HepG2 (cell line): ENCODE measurements around the gene NFIC. TPM values are rescaled to one million over a fixed set of nuclear protein-coding genes. Genes with fewer than 3 reads are reported as not detected.
A peak's percentile ranks its signal among the peaks of the same experiment; 100 is the strongest.

ENCODE experiments used
- ATAC-seq: fragments of 200-7000 bp; cut with Tn5 transposase; 3 replicates; pipeline ENCODE4 v1.9.1; 2020; ENCODE audit warnings: mild to moderate bottlenecking, moderate library complexity
- BruUV-seq: library from RNA; stranded (reverse); fragments of 400-500 nt; replicated peaks from 2 replicates; lab custom pipeline; 2021; lab: Mats Ljungman, UMichigan
- CTCF ChIA-PET: fragments of 300-600 bp; formaldehyde crosslinking; extraction: SDS; loops from one replicate; lab custom pipeline; 2021; ENCODE audit warnings: low total read pairs, inconsistent platforms, low intra/inter-chr PET ratio; lab: Yijun Ruan, JAX
- POLR2A ChIA-PET: fragments of 350-600 bp; sonication (Branson Sonifier 250); formaldehyde crosslinking; loops from one replicate; lab custom pipeline; 2020; ENCODE audit warnings: antibody characterized with exemption, inconsistent platforms; lab: Yijun Ruan, JAX
- DNase-seq: peaks from one replicate; pipeline ENCODE4 v3.0.0-alpha.2; 2015; ENCODE audit warnings: low spot score
- FAIRE-seq: peaks from 3 replicates; lab custom pipeline; 2011; peaks lifted over from hg19 to GRCh38; lab: Jason Lieb, UNC
- H2AFZ ChIP-seq: one replicate; pipeline ENCODE4 v1.6.1; 2011; ENCODE audit warnings: low read length, inconsistent platforms
- H3K27ac ChIP-seq: fragments of 300-600 bp; 3 replicates; pipeline ENCODE4 v1.8.0; 2011; ENCODE audit warnings: mixed run types, mild to moderate bottlenecking, mixed read lengths, low read length, inconsistent platforms; ENCODE audit not compliant: insufficient read depth; ENCODE audit errors: extremely low read length
- H3K27me3 ChIP-seq, 2 experiments: fragments of 200-600 bp in 1 of 2; 2 replicates in 1 of 2; 3 replicates in 1 of 2; pipeline versions ENCODE4 v1.6.0 to v1.8.0; 2011; ENCODE audit warnings: low read length in 2 of 2, mild to moderate bottlenecking in 2 of 2, moderate library complexity in 2 of 2, inconsistent platforms in 1 of 2; ENCODE audit not compliant: insufficient read depth in 2 of 2, control insufficient read depth in 1 of 2
- H3K36me3 ChIP-seq, 2 experiments: fragments of 200-600 bp in 1 of 2; replicated peaks in 1 of 2; 2 replicates in 1 of 2; 3 replicates in 1 of 2; pipeline versions ENCODE4 v1.5.1 to v1.8.0; 2011; ENCODE audit warnings: low read length in 2 of 2, inconsistent platforms in 1 of 2; ENCODE audit not compliant: insufficient read depth in 2 of 2, control insufficient read depth in 1 of 2
- H3K4me1 ChIP-seq: 2 replicates; pipeline ENCODE4 v1.5.1; 2012; ENCODE audit warnings: low read length, inconsistent platforms; ENCODE audit not compliant: insufficient read depth
- H3K4me2 ChIP-seq: 2 replicates; pipeline ENCODE4 v1.6.0; 2011; ENCODE audit warnings: low read depth, low read length, inconsistent platforms
- H3K4me3 ChIP-seq, 3 experiments: fragments of 200-600 bp in 1 of 3; sonication (generic), shearing (Covaris generic) in 1 of 3; replicated peaks in 1 of 3; 2 replicates each; pipeline ENCODE4 v1.5.1; 2011 to 2016; ENCODE audit warnings: low read length in 3 of 3, inconsistent platforms in 2 of 3, low read depth in 2 of 3, mild to moderate bottlenecking in 2 of 3, control low read depth in 1 of 3, mixed read lengths in 1 of 3; ENCODE audit not compliant: insufficient read depth in 1 of 3
- H3K79me2 ChIP-seq: one replicate; pipeline ENCODE4 v1.6.1; 2011; ENCODE audit warnings: low read length, inconsistent platforms; ENCODE audit not compliant: insufficient read depth
- H3K9ac ChIP-seq: 2 replicates; pipeline ENCODE4 v1.6.0; 2011; ENCODE audit warnings: mild to moderate bottlenecking, low read depth, low read length, inconsistent platforms; ENCODE audit not compliant: insufficient read depth
- H3K9me3 ChIP-seq: 2 replicates; pipeline ENCODE4 v1.5.1; 2012; ENCODE audit warnings: mild to moderate bottlenecking, low read length
- H4K20me1 ChIP-seq: 2 replicates; pipeline ENCODE4 v1.6.0; 2011; ENCODE audit warnings: inconsistent platforms, mild to moderate bottlenecking, low read length, moderate library complexity; ENCODE audit not compliant: insufficient read depth
- ATF6 ChIP-seq: sonication (generic); formaldehyde crosslinking; conservative IDR thresholded peaks from 2 replicates; pipeline ENCODE4 v1.4.0; 2020; ENCODE audit warnings: missing genetic modification reagents
- DRAP1 ChIP-seq: IDR thresholded peaks from 2 replicates; pipeline ENCODE4 v1.6.1; 2016; ENCODE audit warnings: missing genetic modification reagents, missing compliant biosample characterization
- GFI1 ChIP-seq: sonication (generic); formaldehyde crosslinking; IDR thresholded peaks from 2 replicates; pipeline ENCODE4 v1.5.0; 2020; ENCODE audit warnings: missing genetic modification reagents, mild to moderate bottlenecking, borderline replicate concordance
- GZF1 ChIP-seq: sonication (generic); formaldehyde crosslinking; IDR thresholded peaks from 2 replicates; pipeline ENCODE4 v1.5.1; 2020; ENCODE audit warnings: mild to moderate bottlenecking, missing genetic modification reagents
- HINFP ChIP-seq: sonication (generic); formaldehyde crosslinking; IDR thresholded peaks from 2 replicates; pipeline ENCODE4 v1.4.0; 2020; ENCODE audit warnings: low read depth, mild to moderate bottlenecking, missing genetic modification reagents
- HIVEP1 ChIP-seq: sonication (generic); formaldehyde crosslinking; IDR thresholded peaks from 2 replicates; pipeline ENCODE4 v1.4.0; 2020; ENCODE audit warnings: mild to moderate bottlenecking, missing genetic modification reagents
- HMG20B ChIP-seq: conservative IDR thresholded peaks from 2 replicates; pipeline ENCODE4 v1.6.1; 2016; ENCODE audit warnings: missing genetic modification reagents, missing compliant biosample characterization
- HNRNPK ChIP-seq: fragments of 200-400 bp; formaldehyde crosslinking; IDR thresholded peaks from 2 replicates; pipeline ENCODE4 v1.6.1; 2018; ENCODE audit warnings: low read length, low read depth, moderate library complexity, mild to moderate bottlenecking; ENCODE audit not compliant: poor library complexity, severe bottlenecking
- NBN ChIP-seq: fragments of 450-650 bp; conservative IDR thresholded peaks from 2 replicates; pipeline ENCODE4 v1.6.1; 2017
- NCOA2 ChIP-seq: sonication (generic); formaldehyde crosslinking; IDR thresholded peaks from 2 replicates; pipeline ENCODE4 v1.8.0; 2022; ENCODE audit warnings: inconsistent platforms
- PAF1 ChIP-seq: IDR thresholded peaks from 2 replicates; pipeline ENCODE4 v1.6.1; 2016; ENCODE audit warnings: missing genetic modification reagents, missing compliant biosample characterization
- POLR2AphosphoS5 ChIP-seq: IDR thresholded peaks from 2 replicates; pipeline ENCODE4 v1.6.1; 2012; ENCODE audit warnings: low read depth, low read length
- TOPORS ChIP-seq: sonication (generic); formaldehyde crosslinking; IDR thresholded peaks from 2 replicates; pipeline ENCODE4 v1.8.0; 2023; ENCODE audit warnings: mild to moderate bottlenecking, missing genetic modification reagents
- ZBTB44 ChIP-seq: sonication (generic); formaldehyde crosslinking; IDR thresholded peaks from 2 replicates; pipeline ENCODE4 v1.4.0; 2020; ENCODE audit warnings: missing genetic modification reagents
- ZNF280D ChIP-seq: sonication (generic); formaldehyde crosslinking; IDR thresholded peaks from 2 replicates; pipeline ENCODE4 v1.5.1; 2020; ENCODE audit warnings: mild to moderate bottlenecking, missing genetic modification reagents
- ZNF607 ChIP-seq: sonication (generic); formaldehyde crosslinking; IDR thresholded peaks from 2 replicates; pipeline ENCODE4 v1.5.1; 2020; ENCODE audit warnings: missing genetic modification reagents, mild to moderate bottlenecking, borderline replicate concordance
- ZNF777 ChIP-seq: sonication (generic); formaldehyde crosslinking; IDR thresholded peaks from 2 replicates; pipeline ENCODE4 v1.4.0; 2020; ENCODE audit warnings: missing genetic modification reagents
- WGBS: methylation state at CpG from one replicate; pipeline ENCODE4 v1.1.6; 2017; ENCODE audit warnings: low lambda C conversion rate; 5-methylcytosine and 5-hydroxymethylcytosine counted together
- in situ Hi-C: cut with HindIII; loops from 2 replicates; pipeline ENCODE4 v1.10.0; 2017; ENCODE audit warnings: low pct_unique_long_range_greater_than_20kb; ENCODE audit not compliant: extremely low pct_ligation_motif_present
- intact Hi-C: fragments of 100-400 bp; cut with micrococcal nuclease; formaldehyde crosslinking; loops from one replicate; pipeline ENCODE4 v1.10.0; 2022; ENCODE audit not compliant: unreplicated experiment
- polyA plus RNA-seq, 8 experiments: library from polyadenylated mRNA; depleted of rRNA in 3 of 8; stranded (reverse) in 7 of 8; unstranded in 1 of 8; fragments of >200 nt; fragmentation: Illumina TruSeq in 4 of 8; extraction: Trizol in 4 of 8; gene quantifications; 2 replicates each; pipeline versions ENCODE4 v1.2.1 to v1.2.3, GENCODE V29; 2011 to 2016; ENCODE audit warnings: low read depth in 4 of 8, missing spikeins in 1 of 8, mixed read lengths in 1 of 8; ENCODE audit not compliant: insufficient read depth in 1 of 8
- total RNA-seq, 5 experiments: library from RNA; depleted of rRNA; stranded (reverse); fragments of >200 nt; fragmentation: Illumina TruSeq; extraction: Trizol; gene quantifications; 2 replicates each; pipeline ENCODE4 v1.2.3, GENCODE V29; 2016; ENCODE audit warnings: low read depth in 1 of 5

NFIC gene
- total and polyA plus RNA-seq, 2 of the 13 experiments (the other 11 are each of a cell fraction or from before 2014, with no cell fraction given) = 1.3 to 2.5 TPM

GRCh38 chr19:3479834-3480215 is 113.4 kb downstream of the NFIC start:
- 21% methylated on average over 9 of the region's 9 CpGs for WGBS
- no peak for DNase-seq
- TF ChIP-seq ZNF777 (CRISPR knock-in tag) = no peak
- no peak for TF ChIP-seq GFI1 (CRISPR knock-in tag)
- 0 out of 2 replicates have a peak, but pooled peaks have one; percentile 15 for TF ChIP-seq POLR2AphosphoS5
- TF ChIP-seq ATF6 (CRISPR knock-in tag) = no peak
- peak; percentile 40; the same call in 1 of the 2 replicates for TF ChIP-seq DRAP1 (CRISPR knock-in tag)
- TF ChIP-seq GZF1 = no peak
- no peak for TF ChIP-seq ZNF607
- TF ChIP-seq NBN = no peak
- no peak for TF ChIP-seq HIVEP1
- no peak for TF ChIP-seq ZBTB44 (CRISPR knock-in tag)
- TF ChIP-seq ZNF280D = no peak
- peak; percentile 35 for TF ChIP-seq HNRNPK
- TF ChIP-seq TOPORS = no peak
- TF ChIP-seq NCOA2 = no peak
- TF ChIP-seq HINFP (CRISPR knock-in tag) = no peak
- no peak for TF ChIP-seq PAF1
- TF ChIP-seq HMG20B = no peak

More at GRCh38 chr19:3479834-3480215, 113.4 kb downstream of the NFIC start:
- Histone ChIP-seq H3K36me3 (no peaks in the 10 kb centered on the region), H2AFZ (no peak overlapping the region), H3K9ac (0 out of 2 replicates have a peak overlapping the region, but pooled peaks have one; percentile 28), H3K9me3 (no peaks in the 10 kb centered on the region), H3K27me3 (no peaks in the 10 kb centered on the region), H3K79me2 (no peaks in the 10 kb centered on the region), H4K20me1 (no peaks in the 10 kb centered on the region), H3K4me2 (peak overlapping the region; percentile 61), H3K4me1 (peaks cover 20% of the 10 kb centered on the region), H3K4me3 (peak overlapping the region; percentile 44 to 67 (median 60); a peak in 4 of 6 replicates), H3K27ac (peak overlapping the region; percentile 18)
- FAIRE-seq = no peak
- peak; percentile 62 for ATAC-seq
- in situ Hi-C loops = no loop called here
- POLR2A ChIA-PET = interaction anchor here (0.6 to 3.0 kb wide), 8 partner anchors 9 to 195 kb away, joined by 3 to 24 read pairs (median 6); partner anchors contain the start of genes DOHH and MFSD12
- CTCF ChIA-PET = interaction anchor here (1.0 kb wide), 1 partner anchor 153 kb away, joined by 3 read pairs; no protein-coding TSS in a partner anchor
- intact Hi-C loops = no loop called here
- no TSS peak for BruUV-seq
